GM19463 (cell line): ENCODE data around the gene CDH2.

Source experiments
- ATAC-seq: cut with Tn5 transposase; IDR thresholded peaks from one replicate; pipeline ENCODE4 v1.9.1; 2021; ENCODE audit warnings: mild to moderate bottlenecking, moderate library complexity; ENCODE audit not compliant: unreplicated experiment

Gene CDH2

GRCh38 chr18:28002841-28003240 is 174.1 kb downstream of the CDH2 start:
- no peak for ATAC-seq

DNA sequence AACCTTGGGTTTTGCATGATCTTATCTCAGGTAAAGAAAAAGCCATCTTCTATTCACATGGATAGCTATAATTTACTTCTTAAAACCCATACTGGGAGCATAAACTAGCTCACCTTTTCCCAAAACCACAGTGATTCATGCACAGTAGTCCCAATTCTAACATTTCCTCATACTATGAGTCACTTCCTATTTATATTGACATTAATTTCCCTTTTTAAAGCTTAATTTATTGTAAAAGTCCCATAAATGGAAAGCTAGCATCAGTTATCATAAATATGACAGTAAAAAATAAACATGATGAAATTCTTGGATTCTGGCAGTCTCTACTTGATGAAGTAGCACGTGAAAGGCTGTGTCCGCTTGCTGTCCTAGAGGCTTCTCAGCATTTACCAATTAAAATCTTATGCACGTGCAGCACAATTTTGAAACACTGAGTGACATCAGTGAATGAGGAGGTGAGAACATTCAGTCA is 180.1 kb downstream of the CDH2 start:
- no peak for ATAC-seq

DNA sequence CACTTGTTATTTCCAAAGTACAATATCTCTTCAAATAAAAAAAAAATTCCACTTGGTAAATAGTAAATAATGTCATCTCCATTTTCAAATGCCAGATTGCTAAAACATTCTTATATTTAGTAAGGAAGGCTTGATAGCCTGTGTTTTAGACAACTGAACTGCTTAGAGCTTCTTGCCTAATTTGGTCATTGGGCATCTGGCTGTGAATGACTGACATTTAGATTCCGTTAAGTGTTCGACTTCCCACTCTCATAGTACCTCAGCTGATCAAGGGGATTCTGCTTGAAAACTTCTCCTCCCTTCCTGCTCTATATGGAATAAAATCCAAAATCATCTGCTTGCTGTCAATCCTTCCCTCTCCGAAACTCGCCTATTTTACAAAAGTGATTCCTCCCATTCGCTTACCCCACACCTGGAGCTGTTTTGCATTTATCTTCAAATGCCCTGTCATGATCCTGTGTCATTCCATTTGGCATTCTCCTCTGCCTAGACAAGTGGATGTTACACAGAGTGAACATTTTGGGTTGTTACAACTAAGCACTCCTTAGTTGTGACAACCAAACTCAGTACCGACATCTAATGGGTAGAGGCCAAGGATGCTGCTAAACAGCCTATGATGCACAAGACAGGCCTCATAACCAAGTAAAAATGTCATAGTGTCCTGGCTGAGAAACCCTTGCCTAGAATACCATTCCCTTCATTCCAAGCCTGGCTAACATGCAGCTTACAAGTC is 181.0 kb downstream of the CDH2 start:
- no peak for ATAC-seq

GRCh38 chr18:27994571-27994970 is 182.4 kb downstream of the CDH2 start:
- no peak for ATAC-seq

DNA sequence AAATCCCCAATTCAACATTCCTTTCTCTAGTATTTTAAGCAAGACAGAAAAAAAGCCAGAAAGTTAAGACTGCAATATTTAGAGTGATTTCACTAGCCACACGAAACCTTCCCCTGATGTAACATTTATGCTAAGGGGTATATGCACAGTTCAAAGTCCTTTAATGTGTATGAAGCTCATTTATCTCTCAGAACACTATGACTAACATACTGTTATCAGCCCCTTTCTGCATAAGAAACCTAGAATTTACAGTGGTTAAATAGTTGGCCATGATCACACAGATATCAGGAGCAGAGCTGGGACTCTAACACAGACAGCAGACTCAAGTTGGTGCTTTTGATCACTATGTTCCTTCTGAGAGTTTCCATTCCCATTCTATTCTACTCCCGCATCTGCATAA is 185.5 kb downstream of the CDH2 start:
- ATAC-seq: no peak

- ATAC-seq: no peak
Measured at GRCh38 chr18:27985832-27986231, 191.1 kb downstream of the CDH2 start.

DNA sequence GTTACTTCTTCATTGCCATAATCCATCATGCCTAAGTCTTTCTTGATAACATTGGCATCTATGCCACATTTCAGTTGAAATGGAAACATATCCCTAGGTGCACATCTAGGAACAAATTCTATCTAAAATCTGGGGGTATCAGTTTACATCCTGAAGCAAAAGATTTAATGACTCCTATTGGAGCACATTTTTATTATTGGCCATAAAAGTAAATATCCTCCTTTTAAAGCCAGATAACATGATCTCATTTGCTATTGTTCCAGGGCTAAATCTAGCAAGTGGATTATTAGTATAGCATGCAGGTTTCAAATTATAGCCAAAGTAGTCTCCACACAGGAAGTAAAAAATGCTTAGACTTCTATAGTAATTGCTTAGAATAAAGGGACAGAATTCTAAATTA is 193.2 kb downstream of the CDH2 start:
- no peak for ATAC-seq

- no peak for ATAC-seq
Measured at GRCh38 chr18:27976806-27977408, 200.0 kb downstream of the CDH2 start.

- ATAC-seq: no peak
Measured at GRCh38 chr18:27970321-27970720, 206.6 kb downstream of the CDH2 start.

- ATAC-seq: no peak
Measured at GRCh38 chr18:27969206-27969605, 207.7 kb downstream of the CDH2 start.

DNA sequence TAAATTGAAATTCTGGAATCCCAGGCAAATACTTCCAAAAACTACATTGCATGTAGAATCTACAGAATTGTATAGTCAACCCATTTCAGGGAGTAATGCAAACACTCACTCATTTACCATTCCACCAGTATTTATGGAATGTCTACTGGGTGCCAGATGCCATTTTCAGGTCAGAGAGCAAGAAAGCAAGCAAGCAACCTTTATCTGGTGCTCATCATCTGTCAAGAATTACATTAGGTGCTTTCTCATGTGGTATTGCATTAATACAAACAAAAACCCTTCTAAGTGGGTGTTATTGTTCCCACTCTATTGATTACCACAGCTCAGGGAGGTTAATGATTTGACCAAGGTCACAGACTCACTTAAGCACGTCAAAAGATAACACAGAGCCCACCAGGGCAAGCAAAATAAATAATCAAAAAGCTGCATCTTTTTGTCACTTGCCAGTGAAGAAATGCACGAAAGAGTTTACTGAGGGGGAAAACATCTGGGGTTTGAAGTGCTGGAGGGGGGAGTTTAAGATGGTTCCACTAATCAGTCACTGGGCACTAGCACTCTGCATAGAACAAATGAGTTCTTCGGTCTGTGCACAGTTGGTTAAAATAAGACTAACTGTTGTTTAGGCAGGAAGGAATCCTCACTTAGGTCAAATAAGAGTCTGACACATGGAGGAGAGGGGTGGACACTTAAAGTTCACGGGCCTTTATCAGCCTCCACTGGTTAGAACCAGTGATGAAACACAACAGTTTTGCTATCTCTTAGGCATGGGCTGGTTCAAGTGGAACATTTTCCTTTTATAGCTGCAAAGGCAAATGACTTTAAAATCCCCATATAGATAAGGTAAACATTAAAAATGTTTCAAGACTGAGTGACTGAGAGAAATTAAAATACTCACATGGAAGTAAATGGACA is 208.8 kb downstream of the CDH2 start:
- no peak for ATAC-seq

DNA sequence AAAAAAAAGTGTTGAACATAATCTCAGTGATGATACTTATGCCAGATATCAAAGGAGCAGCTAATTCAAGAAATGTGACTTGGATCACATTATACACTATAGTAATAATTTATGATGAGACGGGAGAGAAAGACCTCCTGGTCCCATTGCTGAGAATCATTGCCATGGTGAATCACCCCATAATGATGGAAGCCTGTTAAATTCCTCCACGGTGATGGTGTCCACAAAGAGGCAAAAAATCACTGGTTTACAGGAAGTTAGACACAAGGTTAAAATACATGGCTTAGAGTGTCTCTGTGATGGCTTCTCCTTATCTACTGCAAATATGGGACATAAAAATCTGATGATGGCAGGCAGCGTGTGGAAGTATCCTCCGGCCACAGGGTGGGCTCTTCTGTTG is 210.0 kb downstream of the CDH2 start:
- ATAC-seq: no peak

- ATAC-seq: no peak
Measured at GRCh38 chr18:27964811-27965210, 212.1 kb downstream of the CDH2 start.

DNA sequence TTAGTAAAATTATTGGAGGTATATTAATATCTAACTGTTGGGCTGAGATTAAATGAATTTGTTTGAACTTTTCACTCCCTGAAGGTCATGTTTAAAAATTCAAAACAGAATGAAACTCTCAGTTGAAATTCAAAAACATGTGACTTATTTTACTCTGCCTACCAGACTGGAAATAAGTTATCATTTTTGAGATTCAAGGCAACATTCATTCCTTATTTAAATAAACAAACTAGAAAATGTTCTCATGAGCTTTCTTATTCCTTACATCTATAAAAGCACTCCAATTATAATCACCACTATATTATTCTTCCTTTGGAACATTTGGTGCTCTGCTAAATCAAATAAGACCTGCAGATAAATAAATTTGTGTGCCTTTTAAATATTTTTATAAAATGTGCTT is 217.8 kb downstream of the CDH2 start:
- ATAC-seq: no peak

DNA sequence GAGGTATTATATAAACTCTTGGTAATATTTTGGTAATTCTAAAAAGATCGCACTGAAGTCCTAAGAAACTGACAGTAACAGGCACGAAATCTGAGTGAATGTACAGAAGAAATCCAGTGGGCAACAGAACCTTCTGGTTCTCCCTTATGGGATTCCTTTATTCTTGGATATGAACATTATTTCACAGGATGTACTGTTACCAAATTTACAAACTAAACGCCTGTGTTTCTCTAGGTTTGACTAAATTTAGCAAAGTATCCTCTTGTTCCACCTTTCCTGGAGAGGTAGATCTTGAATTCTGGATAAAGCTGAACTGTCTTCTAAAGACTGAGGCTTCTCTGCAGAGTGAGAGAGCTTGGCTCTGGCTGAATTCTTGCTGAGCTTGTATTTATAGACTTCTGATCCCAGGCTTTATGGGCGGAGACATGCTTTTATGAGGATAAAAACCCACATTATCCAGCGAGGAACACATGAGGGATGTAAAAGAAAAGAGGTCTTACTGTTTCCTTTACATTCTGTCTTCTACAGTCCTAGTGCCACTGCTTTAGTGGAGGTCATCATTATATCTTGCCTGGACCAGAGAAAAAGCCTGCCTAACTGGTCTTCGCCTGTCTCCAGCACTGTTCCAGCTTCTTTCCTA is 220.8 kb downstream of the CDH2 start:
- no peak for ATAC-seq

DNA sequence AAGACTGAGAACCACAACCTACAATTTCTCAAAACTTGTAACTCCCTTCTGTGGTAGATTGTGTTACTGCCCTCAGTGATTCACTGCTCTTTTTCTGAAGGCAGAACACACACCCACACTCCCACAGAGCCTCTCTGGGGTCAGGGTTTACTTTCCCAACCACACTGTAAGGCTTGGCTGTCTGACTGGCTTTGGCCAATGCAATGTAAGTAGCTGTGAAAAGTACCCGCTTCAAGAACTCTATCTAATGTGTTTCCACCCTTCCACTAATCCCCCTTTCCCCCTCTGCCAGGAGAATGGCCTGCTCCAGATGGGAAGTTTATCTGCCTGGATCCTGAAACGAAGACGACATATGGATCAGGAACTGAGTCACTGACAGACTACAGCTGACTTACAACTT is 222.7 kb downstream of the CDH2 start:
- ATAC-seq: no peak

GRCh38 chr18:27952741-27953140 is 224.2 kb downstream of the CDH2 start:
- no peak for ATAC-seq

GRCh38 chr18:27950648-27951228 is 226.2 kb downstream of the CDH2 start:
- no peak for ATAC-seq

DNA sequence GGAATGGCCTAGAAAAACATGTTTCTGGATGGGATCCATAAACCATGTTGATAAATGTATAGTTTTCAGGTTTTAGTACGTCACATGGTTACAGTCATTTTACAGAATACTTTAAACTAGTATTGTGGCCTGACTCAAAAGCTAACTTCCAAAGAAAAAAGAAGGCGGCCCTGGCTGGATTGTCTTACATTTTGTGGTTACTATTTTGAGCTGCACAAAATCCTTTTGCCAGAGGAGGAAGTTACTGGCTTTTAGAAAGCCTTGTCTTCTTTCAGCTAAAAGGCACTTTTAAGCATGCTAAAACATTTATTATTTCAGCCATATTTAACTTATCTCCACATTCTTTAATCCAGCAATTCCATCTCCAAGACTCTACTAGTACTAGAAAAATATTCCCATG is 227.9 kb downstream of the CDH2 start:
- ATAC-seq: no peak

DNA sequence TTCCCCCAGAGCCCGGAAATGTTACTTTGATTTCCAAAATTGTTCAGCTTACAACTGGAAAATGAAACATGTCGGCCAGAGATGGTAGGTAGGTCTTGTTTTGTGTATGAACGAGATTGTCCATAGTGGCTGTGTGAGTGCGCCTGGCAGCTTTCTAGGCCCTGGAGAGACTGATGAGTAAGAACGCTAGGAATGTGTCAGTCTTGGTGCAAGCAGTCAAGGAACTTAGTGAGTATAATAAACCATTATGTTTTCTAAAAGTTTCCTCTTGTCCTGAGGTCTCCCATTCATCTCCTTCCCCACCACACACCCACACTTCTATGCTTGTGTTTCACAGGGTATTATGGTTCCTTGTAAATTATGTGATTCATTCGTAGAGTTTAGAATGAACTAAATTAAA is 234.2 kb downstream of the CDH2 start:
- no peak for ATAC-seq

DNA sequence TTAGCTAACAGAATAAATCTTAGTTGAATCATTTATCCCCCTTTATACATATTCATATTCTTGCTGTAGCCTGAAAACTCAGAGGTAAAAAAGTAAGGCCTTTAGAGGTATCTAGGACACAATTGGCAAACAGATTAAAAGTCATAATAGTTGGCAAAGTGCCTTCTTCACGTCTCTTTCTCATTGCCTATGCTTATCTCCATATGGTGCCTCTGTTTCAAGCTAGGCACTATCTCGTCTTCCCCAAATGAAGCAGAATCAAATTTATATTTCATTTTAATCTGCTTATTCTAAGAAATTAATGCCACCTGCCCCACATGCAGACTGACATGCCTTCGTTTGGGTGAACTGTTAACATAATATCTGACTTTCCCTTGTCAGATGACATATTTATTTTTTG is 245.4 kb downstream of the CDH2 start:
- no peak for ATAC-seq
